GM21390 (cell line): Measurements from ENCODE around the gene ANXA4.

Source experiments
- ATAC-seq: cut with Tn5 transposase; IDR thresholded peaks from one replicate; pipeline ENCODE4 v1.9.1; 2021; ENCODE audit not compliant: unreplicated experiment

The ANXA4 gene

GRCh38 chr2:69741575-69742321, at the start of gene ANXA4:
TSS of gene ANXA4 (plus strand) at chr2:69742134. CDS start at chr2:69781566, 39,432 bp downstream.
- peak; percentile 86 for ATAC-seq

- no peak for ATAC-seq
These were observed 49.5 kb upstream of the ANXA4 start for GRCh38 chr2:69692424-69692823.

- no peak for ATAC-seq
These were observed 48.7 kb upstream of the ANXA4 start for GRCh38 chr2:69693059-69693774.

- no peak for ATAC-seq
These were observed 48.0 kb upstream of the ANXA4 start for GRCh38 chr2:69693775-69694450.

GRCh38 chr2:69694894-69695849, 46.8 kb upstream of the ANXA4 start:
- ATAC-seq: no peak

GRCh38 chr2:69695850-69696216, 46.1 kb upstream of the ANXA4 start:
- ATAC-seq: no peak

- no peak for ATAC-seq
These were observed 41.6 kb upstream of the ANXA4 start for GRCh38 chr2:69700381-69700780.

GRCh38 chr2:69701100-69701945, 40.6 kb upstream of the ANXA4 start:
- no peak for ATAC-seq

- no peak for ATAC-seq
These were observed 38.7 kb upstream of the ANXA4 start for GRCh38 chr2:69703189-69703588.

- ATAC-seq: no peak
These were observed 37.5 kb upstream of the ANXA4 start for GRCh38 chr2:69704446-69704845.

GRCh38 chr2:69709290-69709689, 32.6 kb upstream of the ANXA4 start:
- ATAC-seq: no peak

GRCh38 chr2:69711971-69712370, 30.0 kb upstream of the ANXA4 start:
- ATAC-seq: no peak

- ATAC-seq: no peak
These were observed 27.9 kb upstream of the ANXA4 start for GRCh38 chr2:69714024-69714423.

- ATAC-seq: peak; percentile 81
These were observed 27.3 kb upstream of the ANXA4 start for GRCh38 chr2:69714539-69715220.

GRCh38 chr2:69715964-69716363, 26.0 kb upstream of the ANXA4 start:
- ATAC-seq: no peak

GRCh38 chr2:69716555-69717120, 25.3 kb upstream of the ANXA4 start:
- no peak for ATAC-seq

GRCh38 chr2:69717186-69717585, 24.7 kb upstream of the ANXA4 start:
- no peak for ATAC-seq

GRCh38 chr2:69717861-69718273, 24.1 kb upstream of the ANXA4 start:
- no peak for ATAC-seq
